ENCODE results near the gene BRAF.
"Not testable (repeated sequence)": the region's sequence is repeated elsewhere in the genome, so short reads cannot be mapped to it uniquely, and the experiment has no call there.

Gene BRAF

GRCh38 chr7:140915935-140916555, 8.7 kb downstream of the BRAF start:
- TF ChIP-seq, protein P1, sequence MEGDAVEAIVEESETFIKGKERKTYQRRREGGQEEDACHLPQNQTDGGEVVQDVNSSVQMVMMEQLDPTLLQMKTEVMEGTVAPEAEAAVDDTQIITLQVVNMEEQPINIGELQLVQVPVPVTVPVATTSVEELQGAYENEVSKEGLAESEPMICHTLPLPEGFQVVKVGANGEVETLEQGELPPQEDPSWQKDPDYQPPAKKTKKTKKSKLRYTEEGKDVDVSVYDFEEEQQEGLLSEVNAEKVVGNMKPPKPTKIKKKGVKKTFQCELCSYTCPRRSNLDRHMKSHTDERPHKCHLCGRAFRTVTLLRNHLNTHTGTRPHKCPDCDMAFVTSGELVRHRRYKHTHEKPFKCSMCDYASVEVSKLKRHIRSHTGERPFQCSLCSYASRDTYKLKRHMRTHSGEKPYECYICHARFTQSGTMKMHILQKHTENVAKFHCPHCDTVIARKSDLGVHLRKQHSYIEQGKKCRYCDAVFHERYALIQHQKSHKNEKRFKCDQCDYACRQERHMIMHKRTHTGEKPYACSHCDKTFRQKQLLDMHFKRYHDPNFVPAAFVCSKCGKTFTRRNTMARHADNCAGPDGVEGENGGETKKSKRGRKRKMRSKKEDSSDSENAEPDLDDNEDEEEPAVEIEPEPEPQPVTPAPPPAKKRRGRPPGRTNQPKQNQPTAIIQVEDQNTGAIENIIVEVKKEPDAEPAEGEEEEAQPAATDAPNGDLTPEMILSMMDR (conservative IDR thresholded peaks at IDR 0.05; ENCODE audit: low read length): no peak
- DNase-seq (ENCODE audit: low read depth): no peak
- no peak overlapping the region for H3K4me3 ChIP-seq (ENCODE audit: low read length)

GRCh38 chr7:140914083-140914482, 10.6 kb downstream of the BRAF start:
- H3K4me3 ChIP-seq (ENCODE audit: low read length): no peak overlapping the region
- peak; percentile 8 for DNase-seq (ENCODE audit: low read depth)
- TF ChIP-seq, protein P1 (conservative IDR thresholded peaks at IDR 0.05; ENCODE audit: low read length): no peak

GRCh38 chr7:140913596-140913928, 11.2 kb downstream of the BRAF start:
- DNase-seq (ENCODE audit: low read depth); H3K4me3 ChIP-seq (ENCODE audit: low read length): not testable (repeated sequence)

DNA sequence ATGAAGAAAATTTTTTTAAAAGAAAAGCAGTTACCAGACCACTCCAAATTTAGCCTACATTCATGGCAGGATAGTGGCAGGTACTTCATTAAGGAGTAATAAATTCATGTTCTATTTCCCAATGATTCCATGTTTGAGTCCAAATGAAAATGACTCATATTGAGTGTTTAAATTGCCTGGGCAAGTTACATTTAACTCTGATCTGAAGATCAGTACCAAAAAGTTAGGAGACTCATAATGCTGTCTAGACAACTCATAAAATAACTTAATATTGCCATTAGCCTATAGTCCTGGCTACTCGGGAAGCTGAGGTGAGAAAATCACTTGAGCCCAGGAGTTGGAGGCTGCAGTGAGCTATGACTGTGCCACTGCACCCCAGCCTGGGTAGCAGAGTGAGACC, 13.0 kb downstream of the BRAF start:
- TF ChIP-seq, protein P1 (conservative IDR thresholded peaks at IDR 0.05; ENCODE audit: low read length): no peak
- no peak overlapping the region for H3K4me3 ChIP-seq (ENCODE audit: low read length)
- no peak for DNase-seq (ENCODE audit: low read depth)

- no peak overlapping the region for H3K4me3 ChIP-seq (ENCODE audit: low read length)
- TF ChIP-seq, protein P1 (conservative IDR thresholded peaks at IDR 0.05; ENCODE audit: low read length): no peak
- DNase-seq (ENCODE audit: low read depth): no peak
Measured at GRCh38 chr7:140909476-140910161, 15.1 kb downstream of the BRAF start.

DNA sequence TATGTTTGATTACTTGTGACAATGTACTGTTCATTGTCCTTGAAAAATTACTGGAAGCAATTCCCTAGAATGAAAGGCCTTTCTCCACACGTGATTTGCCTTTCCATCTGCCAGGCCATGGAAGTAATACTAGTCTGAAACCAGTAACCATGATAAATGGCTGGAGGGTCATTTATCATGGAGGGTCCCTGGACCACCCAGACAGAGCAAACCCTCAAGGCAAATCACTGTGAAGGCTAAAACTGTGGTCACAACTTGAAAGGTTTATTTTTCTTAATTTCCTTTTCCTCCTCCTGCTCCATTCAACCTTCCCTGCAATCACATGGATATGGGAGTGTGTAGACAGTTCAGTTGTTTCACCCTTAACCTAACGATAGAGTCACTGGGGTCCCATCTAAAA, 16.4 kb downstream of the BRAF start:
- no peak for DNase-seq (ENCODE audit: low read depth)
- TF ChIP-seq, protein P1 (conservative IDR thresholded peaks at IDR 0.05; ENCODE audit: low read length): no peak
- H3K4me3 ChIP-seq (ENCODE audit: low read length): no peak overlapping the region

DNA sequence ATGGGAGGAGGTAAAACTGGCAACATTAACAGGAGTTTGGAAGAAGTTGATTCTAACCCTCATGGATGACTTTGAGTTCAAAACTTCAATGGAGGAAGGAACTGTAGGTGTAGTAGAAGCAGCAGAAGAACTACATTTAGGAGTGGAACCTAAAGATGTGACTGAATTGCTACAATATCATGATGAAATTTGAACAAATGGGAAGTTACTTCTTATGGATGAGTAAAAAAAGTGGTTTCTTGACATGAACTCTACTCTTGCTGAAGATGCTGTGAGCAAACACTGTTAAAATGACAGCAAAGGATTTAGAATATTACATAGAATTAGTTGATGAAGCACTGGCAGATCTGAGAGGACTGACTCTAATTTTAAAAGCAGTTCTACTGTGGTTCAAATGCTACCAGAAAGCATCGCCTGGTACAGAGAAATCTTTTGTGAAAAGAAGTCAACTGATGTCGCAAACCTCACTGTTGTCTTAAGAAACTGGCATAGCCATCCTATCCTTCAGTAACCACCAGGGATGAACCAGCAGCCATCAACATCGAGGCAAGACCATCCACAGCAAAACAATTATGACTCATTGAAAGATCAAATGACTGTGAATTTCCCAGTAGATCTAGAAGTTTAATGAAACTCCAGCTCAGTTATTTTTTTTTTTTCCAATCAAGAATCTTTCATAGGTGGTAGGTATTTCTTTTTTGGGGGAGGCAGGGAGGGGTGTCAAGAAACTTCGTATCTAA, 20.8 kb downstream of the BRAF start:
- H3K4me3 ChIP-seq (ENCODE audit: low read length): no peak overlapping the region
- TF ChIP-seq, protein P1 (conservative IDR thresholded peaks at IDR 0.05; ENCODE audit: low read length): no peak
- DNase-seq (ENCODE audit: low read depth): no peak

All from AG10803 (cell line).